Suprapubic skin (tissue), 4 donors: ENCODE data around the gene TTLL6. TPM values are rescaled to one million over a fixed set of nuclear protein-coding genes. Genes with fewer than 3 reads are reported as not detected.

Experiments
- DNase-seq, 2 donors: peaks; one replicate each; pipeline ENCODE4 v3.0.0-alpha.2; 2019; ENCODE audit warnings: low spot score in 2 of 2
- H3K27ac ChIP-seq: fragments of 200-600 bp; sonication (generic); one replicate; pipeline ENCODE4 v1.5.1; 2019
- H3K27me3 ChIP-seq: fragments of 200-600 bp; sonication (generic); one replicate; pipeline ENCODE4 v1.5.1; 2019
- H3K36me3 ChIP-seq: fragments of 200-600 bp; sonication (generic); one replicate; pipeline ENCODE4 v1.5.1; 2019
- H3K4me1 ChIP-seq: fragments of 200-600 bp; sonication (generic); one replicate; pipeline ENCODE4 v1.5.1; 2019
- H3K4me3 ChIP-seq: fragments of 200-600 bp; sonication (generic); one replicate; pipeline ENCODE4 v1.5.1; 2019; ENCODE audit warnings: mild to moderate bottlenecking
- H3K9me3 ChIP-seq: fragments of 200-600 bp; sonication (generic); one replicate; pipeline ENCODE4 v1.5.1; 2019
- CTCF ChIP-seq, 2 donors: fragments of 200-600 bp in 1 of 2; fragments of 450-650 bp in 1 of 2; sonication (generic) in 1 of 2; IDR thresholded peaks; one replicate each; pipeline ENCODE4 v1.5.1; 2016 to 2019; ENCODE audit warnings: antibody characterized with exemption in 2 of 2, mild to moderate bottlenecking in 1 of 2, moderate library complexity in 1 of 2
- EP300 ChIP-seq: sonication (generic); formaldehyde crosslinking; IDR thresholded peaks from one replicate; pipeline ENCODE4 v1.6.1; 2017; ENCODE audit warnings: antibody characterized with exemption
- POLR2A ChIP-seq, 2 donors: fragments of 450-650 bp; IDR thresholded peaks; one replicate each; pipeline ENCODE4 v1.6.1; 2017; ENCODE audit warnings: antibody characterized with exemption in 2 of 2, mild to moderate bottlenecking in 2 of 2, moderate library complexity in 2 of 2
- POLR2AphosphoS5 ChIP-seq, 3 donors: sonication (generic); formaldehyde crosslinking; IDR thresholded peaks; one replicate each; pipeline ENCODE4 v1.6.1; 2017; ENCODE audit warnings: antibody characterized with exemption in 3 of 3
- WGBS: methylation state at CpG from one replicate; pipeline ENCODE4 v1.1.5; 2018; 5-methylcytosine and 5-hydroxymethylcytosine counted together
- total RNA-seq, 4 donors: library from RNA; depleted of rRNA; stranded (reverse); fragments of >200 nt; gene quantifications; one replicate each; pipeline ENCODE4 v1.1.0, GENCODE V29; 2016

TTLL6 gene
- total RNA-seq, 4 donors from 2014 or later: not detected

GRCh38 chr17:48815311-48815710 is 1.7 kb downstream of the TTLL6 start:
- no peak for TF ChIP-seq CTCF (IDR thresholded peaks at IDR 0.05)
- no peak for TF ChIP-seq POLR2A (IDR thresholded peaks at IDR 0.05)
- TF ChIP-seq EP300: no peak
- TF ChIP-seq POLR2AphosphoS5 (IDR thresholded peaks at IDR 0.05): no peak
- Histone ChIP-seq H3K36me3 (no peaks in the 10 kb centered on the region), H3K4me1 (peaks cover 16% of the 10 kb centered on the region), H3K27me3 (peaks cover 9% of the 10 kb centered on the region), H3K9me3 (no peaks in the 10 kb centered on the region), H3K4me3 (no peak overlapping the region), H3K27ac (no peak overlapping the region)
- DNase-seq: no peak
- WGBS: 54% methylated on average over 3 of the region's 3 CpGs

- Histone ChIP-seq H3K27ac (no peak overlapping the region), H3K27me3 (peaks cover 9% of the 10 kb centered on the region), H3K4me3 (no peak overlapping the region), H3K36me3 (no peaks in the 10 kb centered on the region), H3K9me3 (no peaks in the 10 kb centered on the region), H3K4me1 (peaks cover 16% of the 10 kb centered on the region)
- DNase-seq: no peak
- WGBS: 30% methylated on average over 7 of the region's 7 CpGs
- TF ChIP-seq EP300 (no peak), POLR2A (IDR thresholded peaks at IDR 0.05) (no peak), POLR2AphosphoS5 (IDR thresholded peaks at IDR 0.05) (no peak), CTCF (IDR thresholded peaks at IDR 0.05) (peak; percentile 42 to 64)
These were observed 2.5 kb downstream of the TTLL6 start for GRCh38 chr17:48814504-48814903.

- Histone ChIP-seq H3K27me3 (peaks cover 9% of the 10 kb centered on the region), H3K9me3 (no peaks in the 10 kb centered on the region), H3K4me1 (peaks cover 7% of the 10 kb centered on the region), H3K27ac (no peak overlapping the region), H3K4me3 (no peak overlapping the region), H3K36me3 (no peaks in the 10 kb centered on the region)
- 65% methylated on average over 3 of the region's 3 CpGs for WGBS
- no peak for TF ChIP-seq POLR2AphosphoS5 (IDR thresholded peaks at IDR 0.05)
- no peak for TF ChIP-seq EP300
- no peak for DNase-seq
These were observed 5.0 kb downstream of the TTLL6 start for GRCh38 chr17:48812001-48812400.

GRCh38 chr17:48809182-48809581 is 7.8 kb downstream of the TTLL6 start:
- H3K4me1 ChIP-seq: no peaks in the 10 kb centered on the region
- no peak overlapping the region for H3K27ac ChIP-seq
- no peaks in the 10 kb centered on the region for H3K9me3 ChIP-seq
- 60% methylated on average over 1 of the region's 4 CpGs for WGBS
- no peak for DNase-seq
- no peaks in the 10 kb centered on the region for H3K36me3 ChIP-seq
- no peak overlapping the region for H3K4me3 ChIP-seq
- TF ChIP-seq POLR2A (IDR thresholded peaks at IDR 0.05): no peak
- no peak for TF ChIP-seq POLR2AphosphoS5 (IDR thresholded peaks at IDR 0.05)
- no peak for TF ChIP-seq CTCF (IDR thresholded peaks at IDR 0.05)
- TF ChIP-seq EP300: no peak
- H3K27me3 ChIP-seq: peaks cover 16% of the 10 kb centered on the region

- H3K36me3 ChIP-seq: no peaks in the 10 kb centered on the region
- peak in 1 of 2 donors; percentile 71 for DNase-seq
- H3K4me1 ChIP-seq: peaks cover 8% of the 10 kb centered on the region
- H3K27ac ChIP-seq: no peak overlapping the region
- 10% methylated on average over 7 of the region's 9 CpGs for WGBS
- TF ChIP-seq CTCF (IDR thresholded peaks at IDR 0.05) (peak; percentile 86 to 89), POLR2A (IDR thresholded peaks at IDR 0.05) (no peak), POLR2AphosphoS5 (IDR thresholded peaks at IDR 0.05) (no peak)
- no peak overlapping the region for H3K4me3 ChIP-seq
- peaks cover 7% of the 10 kb centered on the region for H3K27me3 ChIP-seq
- no peaks in the 10 kb centered on the region for H3K9me3 ChIP-seq
These were observed 12.1 kb downstream of the TTLL6 start for GRCh38 chr17:48804936-48805411.
